ENCODE results near the gene SH3BGRL2. TPM values are rescaled to one million over a fixed set of nuclear protein-coding genes. Genes with fewer than 3 reads are reported as not detected.
"Not testable (repeated sequence)": the region's sequence is repeated elsewhere in the genome, so short reads cannot be mapped to it uniquely, and the experiment has no call there.

The SH3BGRL2 gene
- total RNA-seq, 6 experiments from 2014 or later = 0.14 to 0.43 (median 0.23) TPM

DNA sequence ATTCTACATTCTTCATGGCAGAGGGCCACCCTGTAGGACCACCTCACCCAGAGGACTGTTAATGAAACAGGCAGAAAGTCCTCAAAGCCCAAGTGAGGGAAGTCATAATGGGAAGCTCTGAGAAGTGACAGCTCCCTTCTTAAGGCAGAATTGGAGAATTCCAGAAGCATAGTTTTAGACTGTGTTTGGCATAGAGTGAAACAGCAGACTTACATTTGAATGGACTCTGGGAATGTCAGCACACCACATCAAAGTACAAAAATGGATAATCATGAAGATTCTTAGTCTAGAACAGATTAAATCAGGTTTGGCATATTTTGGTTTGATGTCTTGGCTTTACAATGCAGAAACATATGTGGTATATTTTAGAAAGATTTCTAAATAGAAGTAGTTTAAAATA is 17.9 kb downstream of the SH3BGRL2 start:
- Mint-ChIP-seq H3K4me1 (ENCODE audit: low read depth) (no peaks in the 10 kb centered on the region), H3K36me3 (ENCODE audit: low read depth) (no peaks in the 10 kb centered on the region), H3K27ac (no peak overlapping the region), H3K27me3 (ENCODE audit: insufficient read depth) (no peaks in the 10 kb centered on the region; the same call in 1 of the 2 replicates), H3K4me3 (no peak overlapping the region), H3K9me3 (no peaks in the 10 kb centered on the region)
- TF ChIP-seq, protein P1, sequence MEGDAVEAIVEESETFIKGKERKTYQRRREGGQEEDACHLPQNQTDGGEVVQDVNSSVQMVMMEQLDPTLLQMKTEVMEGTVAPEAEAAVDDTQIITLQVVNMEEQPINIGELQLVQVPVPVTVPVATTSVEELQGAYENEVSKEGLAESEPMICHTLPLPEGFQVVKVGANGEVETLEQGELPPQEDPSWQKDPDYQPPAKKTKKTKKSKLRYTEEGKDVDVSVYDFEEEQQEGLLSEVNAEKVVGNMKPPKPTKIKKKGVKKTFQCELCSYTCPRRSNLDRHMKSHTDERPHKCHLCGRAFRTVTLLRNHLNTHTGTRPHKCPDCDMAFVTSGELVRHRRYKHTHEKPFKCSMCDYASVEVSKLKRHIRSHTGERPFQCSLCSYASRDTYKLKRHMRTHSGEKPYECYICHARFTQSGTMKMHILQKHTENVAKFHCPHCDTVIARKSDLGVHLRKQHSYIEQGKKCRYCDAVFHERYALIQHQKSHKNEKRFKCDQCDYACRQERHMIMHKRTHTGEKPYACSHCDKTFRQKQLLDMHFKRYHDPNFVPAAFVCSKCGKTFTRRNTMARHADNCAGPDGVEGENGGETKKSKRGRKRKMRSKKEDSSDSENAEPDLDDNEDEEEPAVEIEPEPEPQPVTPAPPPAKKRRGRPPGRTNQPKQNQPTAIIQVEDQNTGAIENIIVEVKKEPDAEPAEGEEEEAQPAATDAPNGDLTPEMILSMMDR (IDR thresholded peaks at IDR 0.05) = no peak
- no peak for DNase-seq

DNA sequence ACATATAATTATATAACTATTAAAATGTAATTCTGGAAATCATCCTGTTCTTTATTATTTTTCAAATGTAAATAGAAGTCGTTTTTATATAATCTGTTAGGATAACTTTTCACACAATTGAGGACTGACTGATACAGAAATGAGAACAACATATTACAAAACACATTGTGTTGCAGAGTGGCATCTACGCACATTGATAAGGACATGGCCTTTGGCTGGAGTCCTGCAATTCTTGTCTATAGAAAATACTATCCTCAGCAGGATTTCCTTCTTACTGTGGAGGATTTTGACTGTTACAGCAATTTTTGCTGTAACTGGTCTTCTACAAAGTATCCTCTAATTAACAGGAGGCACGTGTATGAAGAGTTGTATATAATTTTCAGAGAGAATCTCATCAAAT is 19.8 kb downstream of the SH3BGRL2 start:
- Mint-ChIP-seq H3K9me3 (no peaks in the 10 kb centered on the region), H3K4me1 (ENCODE audit: low read depth) (no peaks in the 10 kb centered on the region), H3K4me3 (no peak overlapping the region)

DNA sequence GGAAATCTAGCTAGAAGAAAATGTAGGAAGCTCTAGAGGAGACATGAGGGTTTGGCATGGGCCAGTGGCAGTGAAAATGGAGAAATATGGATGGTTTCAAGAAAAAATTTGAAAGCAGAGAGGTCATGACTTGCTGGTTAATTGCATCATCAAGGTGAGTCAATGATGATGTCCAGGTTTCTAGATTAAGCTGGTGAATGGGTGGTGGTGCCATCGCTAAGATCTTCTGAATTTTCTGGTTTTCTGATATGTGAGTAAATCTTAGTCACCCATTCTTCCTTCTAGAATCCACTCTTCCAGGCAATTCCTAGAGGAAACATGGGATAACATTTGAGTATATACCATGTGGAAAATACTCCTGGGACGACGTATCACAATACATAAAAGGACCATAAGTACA is 25.0 kb downstream of the SH3BGRL2 start:
- Mint-ChIP-seq H3K27ac (no peak overlapping the region), H3K36me3 (ENCODE audit: low read depth) (no peaks in the 10 kb centered on the region), H3K4me1 (ENCODE audit: low read depth) (no peaks in the 10 kb centered on the region), H3K27me3 (ENCODE audit: insufficient read depth) (peaks cover 3% of the 10 kb centered on the region; the same call in 1 of the 2 replicates), H3K9me3 (no peaks in the 10 kb centered on the region), H3K4me3 (no peak overlapping the region)
- TF ChIP-seq, protein P1 (IDR thresholded peaks at IDR 0.05) = no peak
- DNase-seq = no peak

More for the DNA sequence above, 19.8 kb downstream of the SH3BGRL2 start:
- Mint-ChIP-seq H3K27me3 (ENCODE audit: insufficient read depth) (no peaks in the 10 kb centered on the region; the same call in 1 of the 2 replicates), H3K36me3 (ENCODE audit: low read depth) (no peaks in the 10 kb centered on the region), H3K27ac (no peak overlapping the region)
- TF ChIP-seq, protein P1 (IDR thresholded peaks at IDR 0.05) = no peak
- no peak for DNase-seq

DNA sequence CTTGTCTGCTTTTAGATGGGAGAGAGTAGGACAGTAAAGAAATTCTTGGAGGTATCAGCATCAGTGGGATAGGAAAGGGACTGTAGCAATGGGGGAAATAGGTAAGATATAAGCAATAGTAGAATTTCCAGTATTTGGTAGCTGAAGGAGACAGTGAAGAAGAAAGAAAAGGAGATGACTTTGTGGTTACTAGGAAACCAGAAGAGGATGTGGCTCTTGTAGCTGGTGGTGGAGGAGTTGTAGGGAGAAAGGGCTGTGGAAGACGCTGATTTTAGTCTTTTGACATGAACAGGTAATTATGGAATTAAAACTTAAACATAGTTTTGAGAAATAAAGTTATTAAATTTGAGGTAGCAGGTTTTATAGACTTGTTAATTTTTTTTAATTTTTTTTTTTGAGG is 26.1 kb downstream of the SH3BGRL2 start:
- Mint-ChIP-seq H3K4me3 (no peak overlapping the region), H3K36me3 (ENCODE audit: low read depth) (no peaks in the 10 kb centered on the region), H3K27me3 (ENCODE audit: insufficient read depth) (peaks cover 3% of the 10 kb centered on the region), H3K9me3 (no peaks in the 10 kb centered on the region), H3K27ac (no peak overlapping the region), H3K4me1 (ENCODE audit: low read depth) (no peaks in the 10 kb centered on the region)
- TF ChIP-seq, protein P1 (IDR thresholded peaks at IDR 0.05) = no peak
- no peak for DNase-seq

DNA sequence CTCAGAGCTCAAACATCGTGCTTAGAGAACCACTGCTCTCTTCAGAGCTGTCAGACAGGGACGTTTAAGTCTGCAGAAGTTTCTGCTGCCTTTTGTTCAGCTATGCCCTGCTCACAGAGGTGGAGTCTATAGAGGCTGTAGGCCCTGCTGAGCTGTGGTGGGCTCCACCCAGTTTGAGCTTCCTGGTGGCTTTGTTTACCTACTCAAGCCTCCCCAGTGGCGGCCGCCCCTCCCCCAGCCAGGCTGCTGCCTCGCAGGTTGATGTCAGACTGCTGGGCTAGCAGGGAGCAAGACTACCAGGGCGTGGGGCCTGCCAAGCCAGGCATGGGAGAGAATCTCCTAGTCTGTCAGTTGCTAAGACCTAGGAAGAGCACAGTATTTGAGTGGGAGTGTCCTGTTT is 32.5 kb downstream of the SH3BGRL2 start:
- DNase-seq; H3K4me3 Mint-ChIP-seq; H3K9me3 Mint-ChIP-seq; H3K36me3 Mint-ChIP-seq (ENCODE audit: low read depth); H3K27me3 Mint-ChIP-seq (ENCODE audit: insufficient read depth); H3K4me1 Mint-ChIP-seq (ENCODE audit: low read depth); H3K27ac Mint-ChIP-seq: not testable (repeated sequence)

DNA sequence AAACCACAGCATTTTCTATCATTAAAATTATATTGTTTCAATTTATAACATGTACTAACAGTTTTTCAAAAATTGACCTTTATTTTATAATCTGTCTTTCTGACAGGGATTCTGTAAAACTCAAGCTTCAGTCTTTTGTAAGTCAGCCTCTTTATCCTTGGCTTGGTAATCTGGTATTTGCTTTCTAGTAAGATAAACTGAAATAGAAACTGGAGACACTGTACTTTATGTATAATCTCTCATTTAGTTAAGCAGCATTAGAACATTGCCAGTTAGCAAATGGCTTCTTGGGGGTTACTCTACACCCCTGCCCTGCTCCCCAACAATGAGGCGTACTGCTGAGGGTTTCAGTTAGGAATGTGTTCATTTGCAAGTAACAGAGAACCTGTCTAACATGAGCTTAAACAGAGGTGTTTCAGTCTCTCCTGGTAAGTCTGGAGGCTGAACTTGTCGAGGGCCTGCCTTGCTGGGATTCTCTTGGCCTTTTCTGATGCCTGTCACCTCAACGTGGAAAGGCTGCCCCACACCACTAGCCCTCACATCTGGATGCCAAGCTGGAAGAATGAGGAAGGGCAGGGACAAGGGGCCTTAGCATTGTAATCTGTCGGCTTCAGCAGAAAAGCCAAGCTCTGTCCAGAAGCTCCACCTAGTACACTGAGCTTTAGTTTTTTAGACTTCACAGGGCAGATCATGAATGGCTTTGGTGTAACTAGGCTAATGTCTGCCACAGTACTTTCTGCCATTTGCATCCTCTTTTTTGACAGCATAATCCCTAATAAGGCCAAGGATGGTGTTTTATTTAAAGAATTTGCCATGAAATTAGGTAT is 34.8 kb downstream of the SH3BGRL2 start:
- TF ChIP-seq, protein P1 (IDR thresholded peaks at IDR 0.05) = no peak
- H3K36me3 Mint-ChIP-seq (ENCODE audit: low read depth) = no peaks in the 10 kb centered on the region
- no peak overlapping the region for H3K27ac Mint-ChIP-seq
- H3K4me1 Mint-ChIP-seq (ENCODE audit: low read depth) = no peaks in the 10 kb centered on the region
- H3K9me3 Mint-ChIP-seq = no peaks in the 10 kb centered on the region
- H3K27me3 Mint-ChIP-seq (ENCODE audit: insufficient read depth) = peaks cover 5% of the 10 kb centered on the region
- no peak for DNase-seq
- H3K4me3 Mint-ChIP-seq = no peak overlapping the region
